T-helper 17 cell (primary cell): Measurements from ENCODE around the gene COA4. TPM values are rescaled to one million over a fixed set of nuclear protein-coding genes. Genes with fewer than 3 reads are reported as not detected.

Source experiments
- ATAC-seq: fragments of 150-1000 bp; cut with Tn5 transposase; 2 replicates; pipeline ENCODE4 v1.10.0; 2021; ENCODE audit warnings: mild to moderate bottlenecking, moderate library complexity
- DNase-seq, 3 donors: peaks; one replicate each; pipeline versions ENCODE4 v3.0.0 to v3.0.0-alpha.2; 2020 to 2021
- H3K9me3 ChIP-seq: one replicate; pipeline ENCODE4 v1.7.0; 2013; ENCODE audit warnings: low read length, mild to moderate bottlenecking; ENCODE audit not compliant: control insufficient read depth, poor library complexity, severe bottlenecking
- H3K27ac Mint-ChIP-seq: one replicate; pipeline ENCODE4 v1.8.0; 2022; ENCODE audit warnings: mild to moderate bottlenecking, moderate library complexity, mixed read lengths
- H3K27me3 Mint-ChIP-seq: one replicate; pipeline ENCODE4 v1.8.0; 2022; ENCODE audit warnings: mixed read lengths
- H3K36me3 Mint-ChIP-seq: one replicate; pipeline ENCODE4 v1.8.0; 2022; ENCODE audit warnings: low read depth, mixed read lengths
- H3K4me1 Mint-ChIP-seq: one replicate; pipeline ENCODE4 v1.8.0; 2022; ENCODE audit warnings: mild to moderate bottlenecking, mixed read lengths
- H3K4me3 Mint-ChIP-seq: one replicate; pipeline ENCODE4 v1.8.0; 2022; ENCODE audit warnings: mild to moderate bottlenecking, moderate library complexity, mixed read lengths
- total RNA-seq, 4 donors: library from RNA in 2 of 4; stranded (reverse) in 2 of 4; gene quantifications; one replicate each; pipeline ENCODE4 v1.2.3 and lab custom pipeline; 2022 to 2026

COA4 gene
- total RNA-seq (10 to 100 TPM; 26.8 to 28.7 TPM), total RNA-seq (lab: John Stamatoyannopoulos, UW) (13.4 to 41.0 reads per million in 2 donors)

- Mint-ChIP-seq H3K27me3 (no peaks in the 10 kb centered on the region), H3K4me1 (peaks cover 30% of the 10 kb centered on the region), H3K36me3 (peaks cover 6% of the 10 kb centered on the region), H3K27ac (peak within 1 kb of the TSS; percentile 99), H3K4me3 (peak within 1 kb of the TSS; percentile 100)
- DNase-seq, result peak; percentile 83 to 91 (median 84)
- peak; percentile 99 for ATAC-seq
- H3K9me3 ChIP-seq, result no peaks in the 10 kb centered on the region
Measured at GRCh38 chr11:73876424-73877310, at the start of gene COA4, which contains the start of gene PAAF1. COA4 (minus strand) TSS chr11:73876846; CDS start chr11:73873378, 3,468 bp downstream. PAAF1 (plus strand) TSS chr11:73876999; CDS start chr11:73877022, 23 bp downstream.

GRCh38 chr11:73921180-73921579 is 44.5 kb upstream of the COA4 start:
- Mint-ChIP-seq H3K4me3 (no peak overlapping the region), H3K4me1 (no peaks in the 10 kb centered on the region), H3K27ac (no peak overlapping the region), H3K36me3 (peaks cover 9% of the 10 kb centered on the region), H3K27me3 (no peaks in the 10 kb centered on the region)
- no peaks in the 10 kb centered on the region for H3K9me3 ChIP-seq
- DNase-seq, result no peak
- no peak for ATAC-seq

GRCh38 chr11:73916435-73916834 is 39.8 kb upstream of the COA4 start:
- no peaks in the 10 kb centered on the region for H3K9me3 ChIP-seq
- no peak for DNase-seq
- peaks cover 9% of the 10 kb centered on the region for H3K4me1 Mint-ChIP-seq
- H3K27ac Mint-ChIP-seq, result no peak overlapping the region
- H3K36me3 Mint-ChIP-seq, result peaks cover 19% of the 10 kb centered on the region
- H3K4me3 Mint-ChIP-seq, result no peak overlapping the region
- H3K27me3 Mint-ChIP-seq, result no peaks in the 10 kb centered on the region
- ATAC-seq, result no peak

GRCh38 chr11:73914284-73914683 is 37.6 kb upstream of the COA4 start:
- H3K4me3 Mint-ChIP-seq, result no peak overlapping the region
- H3K27ac Mint-ChIP-seq, result no peak overlapping the region
- no peaks in the 10 kb centered on the region for H3K27me3 Mint-ChIP-seq
- H3K4me1 Mint-ChIP-seq, result peaks cover 12% of the 10 kb centered on the region
- peaks cover 24% of the 10 kb centered on the region for H3K36me3 Mint-ChIP-seq
- ATAC-seq, result no peak
- no peaks in the 10 kb centered on the region for H3K9me3 ChIP-seq
- no peak for DNase-seq

- ATAC-seq (no peak), DNase-seq (no peak)
- no peaks in the 10 kb centered on the region for H3K27me3 Mint-ChIP-seq
- peaks cover 21% of the 10 kb centered on the region for H3K36me3 Mint-ChIP-seq
- no peak overlapping the region for H3K27ac Mint-ChIP-seq
- H3K9me3 ChIP-seq, result no peaks in the 10 kb centered on the region
- peaks cover 12% of the 10 kb centered on the region for H3K4me1 Mint-ChIP-seq
- no peak overlapping the region for H3K4me3 Mint-ChIP-seq
Measured at GRCh38 chr11:73913472-73913871, 36.8 kb upstream of the COA4 start.

- Mint-ChIP-seq H3K36me3 (peaks cover 21% of the 10 kb centered on the region), H3K27ac (peak overlapping the region; percentile 77)
- no peak for ATAC-seq
Measured at GRCh38 chr11:73912026-73912425, 35.4 kb upstream of the COA4 start.

GRCh38 chr11:73907191-73907590 is 30.5 kb upstream of the COA4 start:
- H3K27me3 Mint-ChIP-seq, result no peaks in the 10 kb centered on the region
- peaks cover 12% of the 10 kb centered on the region for H3K36me3 Mint-ChIP-seq
- peaks cover 7% of the 10 kb centered on the region for H3K4me1 Mint-ChIP-seq
- H3K27ac Mint-ChIP-seq, result peak overlapping the region; percentile 4
- no peaks in the 10 kb centered on the region for H3K9me3 ChIP-seq
- H3K4me3 Mint-ChIP-seq, result no peak overlapping the region
- ATAC-seq (peak; percentile 77), DNase-seq (no peak)

More at GRCh38 chr11:73912026-73912425, 35.4 kb upstream of the COA4 start:
- peaks cover 12% of the 10 kb centered on the region for H3K4me1 Mint-ChIP-seq
- no peak for DNase-seq
- H3K9me3 ChIP-seq, result no peaks in the 10 kb centered on the region
- H3K4me3 Mint-ChIP-seq, result no peak overlapping the region
- no peaks in the 10 kb centered on the region for H3K27me3 Mint-ChIP-seq

GRCh38 chr11:73902303-73902702 is 25.7 kb upstream of the COA4 start:
- no peaks in the 10 kb centered on the region for H3K4me1 Mint-ChIP-seq
- H3K36me3 Mint-ChIP-seq, result peaks cover 6% of the 10 kb centered on the region
- no peak for ATAC-seq
- no peaks in the 10 kb centered on the region for H3K27me3 Mint-ChIP-seq
- H3K9me3 ChIP-seq, result no peaks in the 10 kb centered on the region
- no peak overlapping the region for H3K4me3 Mint-ChIP-seq
- DNase-seq, result no peak
- no peak overlapping the region for H3K27ac Mint-ChIP-seq

- H3K4me1 Mint-ChIP-seq, result peaks cover 2% of the 10 kb centered on the region
- H3K27ac Mint-ChIP-seq, result no peak overlapping the region
- H3K9me3 ChIP-seq, result no peaks in the 10 kb centered on the region
- DNase-seq (no peak), ATAC-seq (no peak)
- H3K36me3 Mint-ChIP-seq, result peaks cover 8% of the 10 kb centered on the region
- no peak overlapping the region for H3K4me3 Mint-ChIP-seq
- H3K27me3 Mint-ChIP-seq, result no peaks in the 10 kb centered on the region
Measured at GRCh38 chr11:73894725-73895335, 18.2 kb upstream of the COA4 start.

- DNase-seq (no peak), ATAC-seq (no peak)
- H3K4me3 Mint-ChIP-seq, result no peak overlapping the region
- H3K36me3 Mint-ChIP-seq, result peaks cover 5% of the 10 kb centered on the region
- H3K27ac Mint-ChIP-seq, result no peak overlapping the region
- peaks cover 2% of the 10 kb centered on the region for H3K4me1 Mint-ChIP-seq
- no peaks in the 10 kb centered on the region for H3K27me3 Mint-ChIP-seq
- no peaks in the 10 kb centered on the region for H3K9me3 ChIP-seq
Measured at GRCh38 chr11:73893041-73893440, 16.4 kb upstream of the COA4 start.

- ATAC-seq (no peak), DNase-seq (no peak)
- H3K9me3 ChIP-seq, result no peaks in the 10 kb centered on the region
- Mint-ChIP-seq H3K36me3 (peaks cover 5% of the 10 kb centered on the region), H3K27ac (no peak overlapping the region), H3K27me3 (no peaks in the 10 kb centered on the region), H3K4me1 (peaks cover 2% of the 10 kb centered on the region), H3K4me3 (no peak overlapping the region)
Measured at GRCh38 chr11:73889536-73889935, 12.9 kb upstream of the COA4 start.

- no peak for DNase-seq
- Mint-ChIP-seq H3K36me3 (peaks cover 5% of the 10 kb centered on the region), H3K27ac (no peak overlapping the region), H3K27me3 (no peaks in the 10 kb centered on the region), H3K4me1 (peaks cover 2% of the 10 kb centered on the region), H3K4me3 (no peak overlapping the region)
- ATAC-seq, result no peak
- no peaks in the 10 kb centered on the region for H3K9me3 ChIP-seq
Measured at GRCh38 chr11:73889019-73889418, 12.4 kb upstream of the COA4 start.

GRCh38 chr11:73888244-73888643 is 11.6 kb upstream of the COA4 start:
- peaks cover 5% of the 10 kb centered on the region for H3K4me1 Mint-ChIP-seq
- no peaks in the 10 kb centered on the region for H3K9me3 ChIP-seq
- H3K36me3 Mint-ChIP-seq, result peaks cover 7% of the 10 kb centered on the region
- no peak overlapping the region for H3K27ac Mint-ChIP-seq
- no peaks in the 10 kb centered on the region for H3K27me3 Mint-ChIP-seq
- ATAC-seq (no peak), DNase-seq (no peak)
- no peak overlapping the region for H3K4me3 Mint-ChIP-seq
